ENCODE measurements around the gene ITPR1.

DNA sequence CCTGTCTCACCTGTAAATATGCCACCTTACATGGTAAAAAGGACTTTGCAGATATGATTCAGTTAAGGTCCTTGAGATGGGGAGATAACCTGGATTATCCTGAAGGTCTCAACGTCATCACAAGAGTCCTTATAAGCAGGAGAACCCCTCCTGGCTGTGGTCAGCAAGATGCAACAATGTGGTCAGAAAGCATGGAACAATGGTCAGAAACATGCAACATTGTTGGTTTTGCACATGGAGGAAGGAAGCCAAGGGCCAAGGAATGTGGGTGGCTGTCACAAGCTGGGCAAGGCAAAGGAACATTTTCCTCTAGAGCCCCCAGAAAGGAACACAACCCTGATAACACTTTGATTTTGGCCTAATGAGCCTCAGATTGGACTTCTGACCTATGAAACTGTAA lies 16.7 kb upstream of the ITPR1 start:
- TF ChIP-seq, protein P1, sequence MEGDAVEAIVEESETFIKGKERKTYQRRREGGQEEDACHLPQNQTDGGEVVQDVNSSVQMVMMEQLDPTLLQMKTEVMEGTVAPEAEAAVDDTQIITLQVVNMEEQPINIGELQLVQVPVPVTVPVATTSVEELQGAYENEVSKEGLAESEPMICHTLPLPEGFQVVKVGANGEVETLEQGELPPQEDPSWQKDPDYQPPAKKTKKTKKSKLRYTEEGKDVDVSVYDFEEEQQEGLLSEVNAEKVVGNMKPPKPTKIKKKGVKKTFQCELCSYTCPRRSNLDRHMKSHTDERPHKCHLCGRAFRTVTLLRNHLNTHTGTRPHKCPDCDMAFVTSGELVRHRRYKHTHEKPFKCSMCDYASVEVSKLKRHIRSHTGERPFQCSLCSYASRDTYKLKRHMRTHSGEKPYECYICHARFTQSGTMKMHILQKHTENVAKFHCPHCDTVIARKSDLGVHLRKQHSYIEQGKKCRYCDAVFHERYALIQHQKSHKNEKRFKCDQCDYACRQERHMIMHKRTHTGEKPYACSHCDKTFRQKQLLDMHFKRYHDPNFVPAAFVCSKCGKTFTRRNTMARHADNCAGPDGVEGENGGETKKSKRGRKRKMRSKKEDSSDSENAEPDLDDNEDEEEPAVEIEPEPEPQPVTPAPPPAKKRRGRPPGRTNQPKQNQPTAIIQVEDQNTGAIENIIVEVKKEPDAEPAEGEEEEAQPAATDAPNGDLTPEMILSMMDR (IDR thresholded peaks at IDR 0.05) = no peak
- TF ChIP-seq RAD21 (conservative IDR thresholded peaks at IDR 0.05 in 1 of 2, IDR thresholded peaks at IDR 0.05 in 1 of 2) = no peak
- TF ChIP-seq POLR2A (IDR thresholded peaks at IDR 0.05; ENCODE audit: low read length) = no peak
